Body of pancreas (tissue), 4 donors: ENCODE measurements around the gene MGAT4B.

Experiments used
- CTCF ChIP-seq, 7 experiments: fragments of 450-650 bp in 4 of 7; fragments of 200-600 bp in 3 of 7; sonication (generic) in 3 of 7; IDR thresholded peaks; one replicate each; pipeline ENCODE4 v1.5.1; 2016 to 2019; ENCODE audit warnings: antibody characterized with exemption in 7 of 7
- POLR2A ChIP-seq, 3 donors: fragments of 450-650 bp; IDR thresholded peaks; one replicate each; pipeline ENCODE4 v1.6.1; 2016; ENCODE audit warnings: antibody characterized with exemption in 3 of 3, mild to moderate bottlenecking in 2 of 3

DNA sequence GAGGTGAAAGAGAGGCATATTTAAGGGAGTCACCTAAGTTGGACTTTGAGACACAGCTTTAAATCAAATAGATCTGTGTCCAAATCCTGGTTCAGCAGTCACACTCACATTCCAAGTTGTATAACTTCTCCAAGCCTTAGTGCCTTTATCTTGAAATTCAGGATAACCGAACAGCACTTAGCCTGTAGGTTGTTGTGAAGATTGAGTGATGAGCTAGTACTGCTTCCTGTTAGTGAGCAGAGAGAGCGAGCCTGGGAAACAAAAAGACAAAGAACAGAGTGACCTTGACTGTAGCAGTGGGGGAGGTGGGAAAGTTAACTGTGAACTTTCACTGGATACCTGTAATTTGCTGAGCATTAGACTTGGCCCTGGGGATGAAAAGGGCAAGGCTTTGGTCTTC is 51.6 kb downstream of the MGAT4B start:
- TF ChIP-seq CTCF (IDR thresholded peaks at IDR 0.05), result no peak
- no peak for TF ChIP-seq POLR2A (IDR thresholded peaks at IDR 0.05)
